Panc1 (cell line): ENCODE measurements around the gene PGAM1. TPM values are rescaled to one million over a fixed set of nuclear protein-coding genes. Genes with fewer than 3 reads are reported as not detected.
A peak's percentile ranks its signal among the peaks of the same experiment; 100 is the strongest.
"Not testable (repeated sequence)": the region's sequence is repeated elsewhere in the genome, so short reads cannot be mapped to it uniquely, and the experiment has no call there.

Source experiments
- ATAC-seq: fragments of 200-7000 bp; cut with Tn5 transposase; 2 replicates; pipeline ENCODE4 v1.9.1; 2020; ENCODE audit warnings: mild to moderate bottlenecking, moderate library complexity
- BruUV-seq: library from RNA; stranded (reverse); fragments of 400-500 nt; replicated peaks from 2 replicates; lab custom pipeline; 2021; lab: Mats Ljungman, UMichigan
- CTCF ChIA-PET: fragments of 300-600 bp; sonication (Branson Sonifier 250); formaldehyde crosslinking; loops from one replicate; lab custom pipeline; 2022; ENCODE audit warnings: antibody characterized with exemption; lab: Charles Lee
- POLR2A ChIA-PET: fragments of 300-600 bp; sonication (Branson Sonifier 250); formaldehyde crosslinking; loops from one replicate; lab custom pipeline; 2022; ENCODE audit warnings: antibody characterized with exemption; lab: Charles Lee
- DNase-seq: peaks from one replicate; pipeline ENCODE4 v3.0.0-alpha.2; 2010; ENCODE audit warnings: low read depth, low spot score
- H3K27ac ChIP-seq: 2 replicates; pipeline ENCODE4 v1.5.1; 2011; ENCODE audit warnings: mild to moderate bottlenecking, low read length, inconsistent platforms
- H3K27me3 ChIP-seq: fragments of 200-500 bp; sonication (Bioruptor generic); 2 replicates; pipeline ENCODE4 v1.6.0; 2014; ENCODE audit warnings: low read length, inconsistent platforms; ENCODE audit not compliant: control insufficient read depth, insufficient read depth
- H3K36me3 ChIP-seq: fragments of 200-500 bp; sonication (Bioruptor generic); 2 replicates; pipeline ENCODE4 v1.5.1; 2014; ENCODE audit warnings: inconsistent platforms, mild to moderate bottlenecking, low read length, moderate library complexity; ENCODE audit not compliant: control insufficient read depth, insufficient read depth
- H3K4me1 ChIP-seq: 2 replicates; pipeline ENCODE4 v1.5.1; 2011; ENCODE audit warnings: inconsistent platforms, mild to moderate bottlenecking, low read length, moderate library complexity; ENCODE audit not compliant: control insufficient read depth, insufficient read depth
- H3K4me3 ChIP-seq, 2 experiments: 2 replicates each; pipeline ENCODE4 v1.5.1; 2011 to 2012; ENCODE audit warnings: low read depth in 2 of 2, low read length in 2 of 2, mild to moderate bottlenecking in 2 of 2, inconsistent platforms in 1 of 2, moderate library complexity in 1 of 2
- H3K9me3 ChIP-seq: fragments of 200-500 bp; sonication (Bioruptor generic); 2 replicates; pipeline ENCODE4 v1.5.1; 2014; ENCODE audit warnings: low read depth, mild to moderate bottlenecking, inconsistent platforms, low read length, moderate library complexity; ENCODE audit not compliant: control insufficient read depth, insufficient read depth
- POLR2AphosphoS5 ChIP-seq: IDR thresholded peaks from 2 replicates; pipeline ENCODE4 v1.6.1; 2012; ENCODE audit warnings: mild to moderate bottlenecking, low read depth, low read length, moderate library complexity
- SIN3A ChIP-seq: IDR thresholded peaks from 2 replicates; pipeline ENCODE4 v1.6.1; 2012; ENCODE audit warnings: low read depth, mild to moderate bottlenecking, low read length, moderate library complexity, borderline replicate concordance; ENCODE audit not compliant: insufficient read depth
- TCF7L2 ChIP-seq: IDR thresholded peaks from 2 replicates; pipeline ENCODE4 v1.6.1; 2011; ENCODE audit warnings: mild to moderate bottlenecking, low read depth, low read length, inconsistent platforms
- in situ Hi-C: cut with HindIII; loops from 2 replicates; pipeline ENCODE4 v1.10.0; 2016; ENCODE audit warnings: low sequenced_read_pairs, low pct_unique_long_range_greater_than_20kb
- intact Hi-C: fragments of 100-400 bp; cut with micrococcal nuclease; formaldehyde crosslinking; loops from one replicate; pipeline ENCODE4 v1.10.0; 2022; ENCODE audit not compliant: unreplicated experiment
- total RNA-seq: library from RNA; stranded (reverse); gene quantifications from one replicate; pipeline ENCODE4 v1.2.1, GENCODE V29; 2021; ENCODE audit not compliant: unreplicated experiment
- TF ChIP-seq, protein P1 (sequence below): fragments of 450-650 bp; IDR thresholded peaks from 2 replicates; pipeline ENCODE4 v1.5.1; 2017; ENCODE audit warnings: mild to moderate bottlenecking
- TF ChIP-seq, protein P2 (sequence below), 2 experiments: IDR thresholded peaks; 2 replicates each; pipeline ENCODE4 v1.6.1; 2011 to 2012; ENCODE audit warnings: low read depth in 2 of 2, control low read depth in 1 of 2, low read length in 1 of 2, mild to moderate bottlenecking in 1 of 2, moderate library complexity in 1 of 2; ENCODE audit not compliant: insufficient read depth in 1 of 2

PGAM1 gene
- total RNA-seq, 1 experiment from 2014 or later: 726 TPM

DNA sequence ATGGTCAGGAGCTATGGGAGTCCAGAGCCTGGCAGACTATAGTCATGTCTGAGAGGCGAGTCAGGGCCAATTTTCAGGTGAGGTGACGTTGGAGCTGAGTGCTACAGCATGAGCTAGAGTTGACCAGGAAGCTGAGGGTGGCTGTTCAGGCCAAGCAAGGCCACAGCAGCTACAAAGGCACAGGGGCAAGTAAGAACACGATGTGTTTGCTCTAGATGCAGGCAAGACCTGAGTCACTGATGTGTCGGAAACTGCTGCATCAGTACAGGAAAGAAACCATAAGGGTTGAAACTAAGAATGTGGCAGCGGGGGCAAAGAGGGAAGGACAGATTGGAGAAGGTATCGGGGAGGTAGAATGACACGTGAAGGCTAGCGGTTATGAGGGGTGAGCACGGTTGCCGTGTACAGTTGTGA lies 13.1 kb upstream of the PGAM1 start:
- POLR2A ChIA-PET: no interaction called here
- TF ChIP-seq SIN3A (no peak), POLR2AphosphoS5 (no peak), TCF7L2 (no peak)
- TF ChIP-seq, protein P1, sequence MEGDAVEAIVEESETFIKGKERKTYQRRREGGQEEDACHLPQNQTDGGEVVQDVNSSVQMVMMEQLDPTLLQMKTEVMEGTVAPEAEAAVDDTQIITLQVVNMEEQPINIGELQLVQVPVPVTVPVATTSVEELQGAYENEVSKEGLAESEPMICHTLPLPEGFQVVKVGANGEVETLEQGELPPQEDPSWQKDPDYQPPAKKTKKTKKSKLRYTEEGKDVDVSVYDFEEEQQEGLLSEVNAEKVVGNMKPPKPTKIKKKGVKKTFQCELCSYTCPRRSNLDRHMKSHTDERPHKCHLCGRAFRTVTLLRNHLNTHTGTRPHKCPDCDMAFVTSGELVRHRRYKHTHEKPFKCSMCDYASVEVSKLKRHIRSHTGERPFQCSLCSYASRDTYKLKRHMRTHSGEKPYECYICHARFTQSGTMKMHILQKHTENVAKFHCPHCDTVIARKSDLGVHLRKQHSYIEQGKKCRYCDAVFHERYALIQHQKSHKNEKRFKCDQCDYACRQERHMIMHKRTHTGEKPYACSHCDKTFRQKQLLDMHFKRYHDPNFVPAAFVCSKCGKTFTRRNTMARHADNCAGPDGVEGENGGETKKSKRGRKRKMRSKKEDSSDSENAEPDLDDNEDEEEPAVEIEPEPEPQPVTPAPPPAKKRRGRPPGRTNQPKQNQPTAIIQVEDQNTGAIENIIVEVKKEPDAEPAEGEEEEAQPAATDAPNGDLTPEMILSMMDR: no peak
- TF ChIP-seq, protein P2, sequence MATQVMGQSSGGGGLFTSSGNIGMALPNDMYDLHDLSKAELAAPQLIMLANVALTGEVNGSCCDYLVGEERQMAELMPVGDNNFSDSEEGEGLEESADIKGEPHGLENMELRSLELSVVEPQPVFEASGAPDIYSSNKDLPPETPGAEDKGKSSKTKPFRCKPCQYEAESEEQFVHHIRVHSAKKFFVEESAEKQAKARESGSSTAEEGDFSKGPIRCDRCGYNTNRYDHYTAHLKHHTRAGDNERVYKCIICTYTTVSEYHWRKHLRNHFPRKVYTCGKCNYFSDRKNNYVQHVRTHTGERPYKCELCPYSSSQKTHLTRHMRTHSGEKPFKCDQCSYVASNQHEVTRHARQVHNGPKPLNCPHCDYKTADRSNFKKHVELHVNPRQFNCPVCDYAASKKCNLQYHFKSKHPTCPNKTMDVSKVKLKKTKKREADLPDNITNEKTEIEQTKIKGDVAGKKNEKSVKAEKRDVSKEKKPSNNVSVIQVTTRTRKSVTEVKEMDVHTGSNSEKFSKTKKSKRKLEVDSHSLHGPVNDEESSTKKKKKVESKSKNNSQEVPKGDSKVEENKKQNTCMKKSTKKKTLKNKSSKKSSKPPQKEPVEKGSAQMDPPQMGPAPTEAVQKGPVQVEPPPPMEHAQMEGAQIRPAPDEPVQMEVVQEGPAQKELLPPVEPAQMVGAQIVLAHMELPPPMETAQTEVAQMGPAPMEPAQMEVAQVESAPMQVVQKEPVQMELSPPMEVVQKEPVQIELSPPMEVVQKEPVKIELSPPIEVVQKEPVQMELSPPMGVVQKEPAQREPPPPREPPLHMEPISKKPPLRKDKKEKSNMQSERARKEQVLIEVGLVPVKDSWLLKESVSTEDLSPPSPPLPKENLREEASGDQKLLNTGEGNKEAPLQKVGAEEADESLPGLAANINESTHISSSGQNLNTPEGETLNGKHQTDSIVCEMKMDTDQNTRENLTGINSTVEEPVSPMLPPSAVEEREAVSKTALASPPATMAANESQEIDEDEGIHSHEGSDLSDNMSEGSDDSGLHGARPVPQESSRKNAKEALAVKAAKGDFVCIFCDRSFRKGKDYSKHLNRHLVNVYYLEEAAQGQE (IDR thresholded peaks at IDR 0.05; ENCODE audit: insufficient read depth in 1 of 2, low read depth in 2 of 2, low read length in 1 of 2): no peak
- H3K36me3 ChIP-seq: no peaks in the 10 kb centered on the region
- no peaks in the 10 kb centered on the region for H3K9me3 ChIP-seq
- no peak overlapping the region for H3K27ac ChIP-seq
- DNase-seq (no peak), ATAC-seq (0 out of 2 replicates have a peak, but pooled peaks have one; percentile 22)
- H3K4me3 ChIP-seq: no peak overlapping the region
- CTCF ChIA-PET: interaction anchor here (0.6 to 1.2 kb wide), 3 partner anchors 10 to 85 kb away, joined by 3 to 6 read pairs (median 3); partner anchors contain the start of gene MMS19
- no peaks in the 10 kb centered on the region for H3K27me3 ChIP-seq
- intact Hi-C loops: no loop called here
- H3K4me1 ChIP-seq: no peaks in the 10 kb centered on the region; the same call in 1 of the 2 replicates
- in situ Hi-C loops: no loop called here
- BruUV-seq: no TSS peak

DNA sequence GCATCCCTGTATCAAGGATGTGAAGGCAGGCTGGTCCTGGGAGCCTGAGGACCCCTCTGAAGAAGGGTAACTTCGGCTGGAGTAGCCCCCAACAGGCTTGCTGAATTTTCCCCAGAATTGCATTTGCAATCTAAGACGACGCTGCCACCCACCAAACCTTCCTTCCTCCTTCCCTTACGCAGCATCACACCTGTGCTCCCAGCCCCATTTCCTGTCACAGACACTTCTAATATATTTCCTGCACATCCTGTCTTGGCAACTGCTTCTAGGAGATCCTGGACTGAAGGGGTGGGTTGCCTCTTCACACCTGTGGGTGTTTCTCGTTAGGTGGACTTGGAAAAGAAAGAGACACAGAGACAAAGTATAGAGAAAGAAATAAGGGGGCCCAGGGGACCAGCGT lies 9.4 kb upstream of the PGAM1 start:
- ChIA-PET CTCF (no interaction called here), POLR2A (no interaction called here)
- BruUV-seq: no TSS peak
- H3K36me3 ChIP-seq: no peaks in the 10 kb centered on the region
- ATAC-seq (no peak), DNase-seq (no peak)
- no peak overlapping the region for H3K4me3 ChIP-seq
- in situ Hi-C loops (no loop called here), intact Hi-C loops (no loop called here)
- TF ChIP-seq POLR2AphosphoS5 (no peak), SIN3A (no peak), TCF7L2 (no peak)
- TF ChIP-seq, protein P1: no peak
- TF ChIP-seq, protein P2 (IDR thresholded peaks at IDR 0.05; ENCODE audit: insufficient read depth in 1 of 2, low read depth in 2 of 2, low read length in 1 of 2): no peak
- no peaks in the 10 kb centered on the region for H3K27me3 ChIP-seq
- no peak overlapping the region for H3K27ac ChIP-seq
- H3K4me1 ChIP-seq: peaks cover 11% of the 10 kb centered on the region
- no peaks in the 10 kb centered on the region for H3K9me3 ChIP-seq

DNA sequence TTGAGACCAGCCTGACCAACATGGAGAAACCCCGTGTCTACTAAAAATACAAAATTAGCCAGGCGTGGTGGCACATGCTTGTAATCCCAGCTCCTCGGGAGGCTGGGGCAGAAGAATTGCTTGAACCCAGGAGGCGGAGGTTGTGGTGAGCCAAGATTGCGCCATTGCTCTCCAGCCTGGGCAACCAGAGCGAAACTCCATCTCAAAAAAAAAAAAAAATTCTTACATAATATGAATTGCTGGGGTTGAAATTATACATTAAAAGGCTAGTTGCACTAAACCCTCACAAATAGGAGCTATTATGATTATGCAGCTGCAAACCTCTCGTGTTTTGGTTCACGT lies 2.3 kb upstream of the PGAM1 start:
- H3K27ac ChIP-seq, in situ Hi-C loops, DNase-seq, ATAC-seq, H3K4me3 ChIP-seq, H3K27me3 ChIP-seq, H3K9me3 ChIP-seq, intact Hi-C loops, BruUV-seq: not testable (repeated sequence)
- CTCF ChIA-PET: interaction anchor here (0.7 kb wide), 1 partner anchor 144 kb away, joined by 5 read pairs; no protein-coding TSS in a partner anchor
- peaks cover 14% of the 10 kb centered on the region for H3K4me1 ChIP-seq
- H3K36me3 ChIP-seq: peaks cover 12% of the 10 kb centered on the region
- POLR2A ChIA-PET: interaction anchor here (1.3 kb wide), 1 partner anchor 22 kb away, joined by 4 read pairs; the partner anchor contains the start of gene RRP12
